SJCRH30 (cell line): ENCODE measurements around the gene S1PR3. TPM values are rescaled to one million over a fixed set of nuclear protein-coding genes. Genes with fewer than 3 reads are reported as not detected.
"Not testable (repeated sequence)": the region's sequence is repeated elsewhere in the genome, so short reads cannot be mapped to it uniquely, and the experiment has no call there.

Experiments
- DNase-seq, 2 experiments: peaks; one replicate each; pipeline ENCODE4 v3.0.0-alpha.2; 2015 to 2020
- H3K27ac ChIP-seq: fragments of 250-450 bp; sonication (Bioruptor Pico); 2 replicates; pipeline ENCODE4 v1.5.1; 2020; ENCODE audit warnings: mild to moderate bottlenecking, moderate library complexity
- H3K27me3 ChIP-seq: fragments of 250-450 bp; sonication (Bioruptor Pico); 2 replicates; pipeline ENCODE4 v1.5.1; 2020; ENCODE audit warnings: mild to moderate bottlenecking, moderate library complexity
- H3K36me3 ChIP-seq: fragments of 250-450 bp; sonication (Bioruptor Pico); 2 replicates; pipeline ENCODE4 v1.5.1; 2020; ENCODE audit warnings: mild to moderate bottlenecking, moderate library complexity
- H3K4me1 ChIP-seq: fragments of 250-450 bp; sonication (Bioruptor Pico); 2 replicates; pipeline ENCODE4 v1.5.1; 2020; ENCODE audit warnings: mild to moderate bottlenecking, moderate library complexity
- H3K4me3 ChIP-seq: fragments of 250-450 bp; sonication (Bioruptor Pico); 2 replicates; pipeline ENCODE4 v1.5.1; 2020; ENCODE audit warnings: mild to moderate bottlenecking, moderate library complexity
- H3K9me3 ChIP-seq: fragments of 250-450 bp; sonication (Bioruptor Pico); replicated peaks from 2 replicates; pipeline ENCODE4 v1.5.1; 2020; ENCODE audit warnings: mild to moderate bottlenecking, moderate library complexity
- total RNA-seq: library from RNA; depleted of rRNA; stranded (reverse); fragments of >200 nt; shearing (Covaris generic); gene quantifications from 2 replicates; pipeline ENCODE4 v1.2.3, GENCODE V29; 2014; rRNA removed

The S1PR3 gene
- not detected in 2 replicates for total RNA-seq

DNA sequence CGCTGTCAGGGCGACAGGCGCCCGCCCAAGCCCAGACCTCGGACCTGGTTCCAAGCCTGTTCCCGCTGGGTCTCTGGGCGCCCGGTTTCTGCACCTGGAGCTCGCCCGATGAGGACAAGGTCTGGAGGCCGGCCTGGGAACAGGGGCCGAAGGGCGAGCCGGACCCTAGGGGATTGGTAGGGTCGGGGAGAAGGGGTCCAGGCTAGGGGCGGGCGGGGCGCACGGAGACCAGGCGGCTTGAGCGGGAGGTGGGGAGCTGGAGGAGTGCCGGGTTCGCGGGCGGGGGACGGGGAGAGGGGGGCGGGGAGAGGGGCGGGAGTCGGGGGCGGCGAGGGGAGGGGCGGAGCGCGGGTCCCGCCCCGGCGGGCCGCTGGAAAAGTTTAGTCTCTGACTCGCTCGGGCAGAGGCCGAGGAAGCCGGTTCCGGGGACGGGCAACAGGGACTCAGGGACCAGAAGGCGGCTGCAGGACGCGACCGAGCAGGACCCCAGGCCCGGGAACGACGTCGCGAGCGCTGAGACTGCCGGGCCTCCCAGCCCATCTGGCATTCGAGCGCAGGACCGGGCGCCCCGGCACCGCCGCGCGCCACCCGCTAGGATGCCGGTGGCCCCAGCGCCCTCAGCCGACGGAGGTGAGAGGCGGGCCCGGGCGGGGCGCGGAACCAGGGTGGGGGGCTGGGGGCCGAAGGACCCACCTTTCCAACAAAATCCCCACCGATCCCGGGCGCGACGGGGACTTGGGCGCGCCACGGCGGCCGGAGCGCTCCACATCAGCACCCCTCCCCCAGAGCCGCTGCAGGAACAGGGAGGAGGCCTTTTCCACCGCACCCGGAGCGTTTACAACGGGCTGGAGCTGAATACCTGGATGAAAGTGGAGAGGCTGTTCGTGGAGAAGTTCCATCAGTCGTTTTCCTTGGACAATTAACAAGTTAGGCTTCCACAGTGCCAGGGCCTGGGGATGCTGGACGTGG lies at the start of gene S1PR3:
TSS of gene S1PR3 (plus strand) at position 403 of the 969 bp plus-strand sequence. CDS start 9,733 bp downstream, outside the sequence.
- H3K36me3 ChIP-seq = no peaks in the 10 kb centered on the region
- no peaks in the 10 kb centered on the region for H3K4me1 ChIP-seq
- H3K27ac ChIP-seq = no peak within 1 kb of the TSS

DNA sequence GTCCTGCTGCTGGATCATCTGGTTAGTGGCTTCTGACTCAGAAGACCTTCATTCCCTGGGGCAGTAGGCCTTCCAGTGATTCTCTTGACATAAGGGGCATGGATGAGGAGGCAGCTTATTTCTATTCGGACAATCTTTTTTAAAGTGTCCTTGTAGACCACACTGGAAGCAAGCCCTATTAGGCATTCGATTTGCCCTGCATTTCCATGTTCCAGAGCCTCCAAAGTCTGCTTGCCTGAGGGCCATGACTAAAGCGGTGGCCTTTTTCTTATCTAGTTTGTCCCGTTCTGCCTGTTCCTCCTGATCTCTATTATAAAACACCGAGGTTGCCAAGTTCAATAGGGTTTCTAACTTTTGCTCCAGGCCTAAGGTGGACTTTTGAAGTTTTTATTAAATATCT lies 49.7 kb upstream of the S1PR3 start:
- H3K27ac ChIP-seq, DNase-seq, H3K9me3 ChIP-seq, H3K4me1 ChIP-seq, H3K27me3 ChIP-seq, H3K36me3 ChIP-seq, H3K4me3 ChIP-seq: not testable (repeated sequence)

More for the DNA sequence above, at the start of gene S1PR3:
- no peak for DNase-seq
- Histone ChIP-seq H3K27me3 (peaks cover 3% of the 10 kb centered on the region; the same call in 1 of the 2 replicates), H3K9me3 (no peaks in the 10 kb centered on the region), H3K4me3 (no peak within 1 kb of the TSS)

DNA sequence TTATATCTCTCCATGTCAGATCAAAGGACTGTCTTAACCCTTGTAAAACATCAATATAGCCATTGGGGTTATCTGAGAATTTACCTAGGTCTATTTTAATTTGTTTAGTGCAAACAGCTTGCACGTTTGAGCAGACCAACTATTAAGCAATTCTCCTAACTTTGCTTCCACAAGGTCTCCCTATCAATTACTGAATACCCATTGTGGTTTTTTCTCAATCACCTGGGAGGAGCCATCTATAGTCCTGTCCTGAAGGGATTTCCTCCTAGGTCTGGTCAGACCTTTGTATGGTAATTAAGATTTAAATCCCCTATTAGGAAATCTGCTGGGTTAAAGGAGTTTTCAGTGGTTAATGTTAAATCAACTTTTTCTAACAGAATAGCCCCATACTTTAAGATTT lies 48.9 kb upstream of the S1PR3 start:
- Histone ChIP-seq H3K36me3 (no peaks in the 10 kb centered on the region), H3K4me3 (no peak overlapping the region), H3K9me3 (no peaks in the 10 kb centered on the region), H3K4me1 (no peaks in the 10 kb centered on the region), H3K27me3 (no peaks in the 10 kb centered on the region), H3K27ac (no peak overlapping the region)
- no peak for DNase-seq

DNA sequence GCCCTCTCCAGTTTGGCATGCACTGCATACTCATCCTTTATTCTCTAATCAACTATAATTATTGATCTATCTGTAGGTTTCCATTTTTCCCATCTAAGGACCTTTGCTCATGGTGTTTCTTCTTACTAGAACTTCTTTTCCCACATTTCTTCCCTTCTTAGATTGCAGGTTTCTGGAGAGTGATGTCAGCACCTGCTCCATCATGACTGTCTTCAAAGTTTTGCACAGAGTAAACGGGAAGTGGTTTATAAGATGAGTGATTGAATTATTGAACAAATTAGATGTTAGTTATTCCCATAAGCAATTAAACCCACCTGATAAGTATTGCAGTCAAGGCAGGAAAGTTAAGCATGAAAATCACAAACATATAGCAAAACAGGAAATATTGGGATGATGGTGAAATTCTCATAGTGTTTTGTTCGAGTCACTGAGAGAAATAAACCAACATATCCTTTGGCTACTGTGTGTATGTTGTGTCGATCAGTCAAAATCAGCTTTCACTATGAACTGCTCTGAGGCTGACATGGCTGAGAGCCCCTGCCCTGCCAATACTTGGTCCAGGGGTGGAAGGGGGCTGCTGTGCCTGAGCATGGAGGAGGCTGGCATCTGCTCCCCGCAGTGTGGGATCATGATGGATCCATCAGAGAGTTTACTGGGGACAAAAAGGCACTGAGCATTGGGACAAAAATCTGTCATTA lies 45.5 kb upstream of the S1PR3 start:
- H3K4me3 ChIP-seq = no peak overlapping the region
- H3K27ac ChIP-seq = no peak overlapping the region
- no peaks in the 10 kb centered on the region for H3K9me3 ChIP-seq
- no peaks in the 10 kb centered on the region for H3K27me3 ChIP-seq
- no peak for DNase-seq
- H3K4me1 ChIP-seq = no peaks in the 10 kb centered on the region
- no peaks in the 10 kb centered on the region for H3K36me3 ChIP-seq

DNA sequence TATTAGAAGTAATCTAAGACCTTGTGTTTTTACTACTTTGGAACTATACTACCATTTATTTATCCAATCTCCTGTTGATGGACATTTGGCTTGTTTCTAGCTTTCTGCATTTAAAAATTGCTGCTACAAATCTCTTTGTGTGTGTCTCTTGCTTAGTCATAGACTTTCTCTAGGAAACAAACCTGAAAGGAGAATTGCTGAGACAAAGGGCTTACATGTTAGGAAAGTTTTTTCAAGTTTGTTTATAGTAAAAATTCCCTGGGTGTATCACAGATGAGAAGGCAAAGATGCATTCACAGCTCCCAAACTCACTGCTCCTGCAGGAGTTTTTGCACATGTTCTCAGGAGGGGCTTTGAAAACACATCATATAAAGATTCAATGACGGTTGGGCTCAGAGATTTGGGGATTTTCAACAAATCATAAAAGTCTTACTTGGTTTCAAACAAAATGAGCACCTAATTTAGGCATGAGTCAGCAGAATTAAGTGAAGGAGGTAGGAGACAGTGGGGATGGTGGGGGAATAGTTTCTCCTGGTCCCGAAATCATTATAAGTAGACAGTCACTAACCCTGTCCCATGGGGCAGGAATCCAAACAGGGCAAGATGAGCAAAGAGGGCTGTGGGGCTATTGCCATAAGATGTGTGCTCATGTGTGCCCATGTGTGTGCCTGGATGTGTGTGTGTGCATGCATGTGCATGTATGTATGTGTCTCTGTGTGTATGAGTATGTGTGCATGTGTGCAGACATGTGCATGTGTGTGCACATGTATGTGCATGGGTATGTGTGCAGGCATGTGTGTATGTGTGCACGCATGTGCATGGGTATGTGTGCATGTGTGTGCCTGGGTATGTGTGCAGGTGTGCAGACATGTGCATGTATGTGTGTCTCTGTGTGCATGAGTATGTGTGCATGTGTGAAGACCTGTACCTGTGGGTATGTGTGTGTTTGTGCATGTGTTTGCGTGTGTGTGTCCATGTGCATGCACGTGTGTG lies 43.4 kb upstream of the S1PR3 start:
- Histone ChIP-seq H3K27ac (no peak overlapping the region), H3K27me3 (no peaks in the 10 kb centered on the region), H3K36me3 (no peaks in the 10 kb centered on the region), H3K4me3 (no peak overlapping the region), H3K4me1 (no peaks in the 10 kb centered on the region), H3K9me3 (no peaks in the 10 kb centered on the region)
- no peak for DNase-seq

DNA sequence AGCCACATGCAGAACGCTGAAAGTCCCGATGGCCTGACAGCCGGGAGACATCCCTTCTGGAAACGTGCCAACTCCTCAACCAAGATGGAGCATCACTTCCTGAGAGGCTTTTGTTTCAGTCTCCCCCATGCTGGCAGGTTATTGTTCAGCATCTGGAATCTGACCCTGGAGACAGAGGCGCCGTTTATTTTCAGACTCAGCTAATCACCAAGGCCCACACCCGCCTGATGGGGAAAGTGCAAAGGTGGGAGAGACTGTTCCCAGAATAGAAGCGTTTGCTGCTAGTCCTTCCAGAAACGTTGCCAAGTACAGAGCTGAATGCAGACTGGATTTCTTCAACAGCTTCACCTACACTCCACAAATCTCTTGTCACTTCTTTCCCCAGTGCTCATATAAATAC lies 41.8 kb upstream of the S1PR3 start:
- H3K27me3 ChIP-seq = no peaks in the 10 kb centered on the region
- H3K4me3 ChIP-seq = no peak overlapping the region
- H3K4me1 ChIP-seq = no peaks in the 10 kb centered on the region
- H3K36me3 ChIP-seq = no peaks in the 10 kb centered on the region
- H3K9me3 ChIP-seq = no peaks in the 10 kb centered on the region
- peak in 1 of 2 experiments; percentile 9 for DNase-seq
- no peak overlapping the region for H3K27ac ChIP-seq

DNA sequence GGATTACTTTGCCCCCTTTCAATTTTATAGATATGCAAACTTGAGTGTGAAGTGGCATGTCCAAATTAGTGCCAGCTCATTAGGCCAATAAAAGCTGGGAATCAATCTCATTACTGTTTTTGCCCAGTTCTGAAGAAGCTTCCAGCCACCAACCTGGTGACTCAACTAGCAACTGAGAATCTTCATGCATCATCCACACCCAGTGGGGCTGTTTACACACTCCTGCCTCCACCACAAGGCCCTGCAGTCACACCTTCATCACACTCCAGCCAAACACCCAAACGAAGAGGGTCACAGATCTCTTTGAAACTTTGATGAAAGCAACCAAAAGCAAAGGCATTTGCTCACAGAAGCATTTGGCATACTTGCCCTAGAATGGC lies 41.3 kb upstream of the S1PR3 start:
- no peaks in the 10 kb centered on the region for H3K4me1 ChIP-seq
- H3K4me3 ChIP-seq = no peak overlapping the region
- no peak overlapping the region for H3K27ac ChIP-seq
- H3K36me3 ChIP-seq = no peaks in the 10 kb centered on the region
- no peaks in the 10 kb centered on the region for H3K9me3 ChIP-seq
- no peaks in the 10 kb centered on the region for H3K27me3 ChIP-seq
- no peak for DNase-seq

DNA sequence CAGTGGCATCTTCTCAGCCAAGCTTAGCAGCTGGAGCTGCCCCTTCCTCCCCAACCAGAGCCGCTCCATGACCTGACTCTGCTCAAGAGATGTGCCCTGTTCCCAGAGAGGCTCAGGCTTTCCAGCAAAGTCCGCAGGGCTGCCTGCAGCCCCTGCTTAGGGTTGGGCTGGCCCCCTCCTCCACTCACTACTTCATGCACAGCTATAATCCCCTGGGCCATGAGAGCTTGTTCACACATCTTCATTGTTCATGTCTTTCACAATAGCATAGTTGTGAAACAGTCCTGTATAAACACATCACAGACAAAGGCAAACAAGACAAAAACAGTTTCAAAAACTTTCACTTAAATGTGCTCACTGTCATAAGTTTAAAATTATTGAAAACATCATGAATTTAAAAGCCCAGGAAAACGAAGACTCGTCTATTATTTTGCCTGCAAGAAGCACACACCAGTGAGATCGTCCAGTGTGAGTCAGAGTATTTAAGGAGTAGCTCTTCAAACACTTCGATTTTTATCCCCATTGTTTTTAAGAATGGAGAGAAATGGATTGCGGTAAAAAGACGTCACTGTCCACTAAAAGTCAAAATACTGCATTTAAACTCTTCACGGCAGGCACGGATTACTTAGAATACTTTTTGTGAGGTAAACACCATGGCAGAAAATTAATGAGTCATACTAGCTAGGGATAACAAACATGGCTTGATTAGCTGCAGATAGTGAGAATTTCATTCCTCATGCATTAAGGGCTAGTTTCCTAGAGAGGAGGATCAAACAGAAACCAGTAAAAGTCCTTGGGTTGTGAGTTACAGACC lies 40.7 kb upstream of the S1PR3 start:
- Histone ChIP-seq H3K9me3 (no peaks in the 10 kb centered on the region), H3K4me1 (no peaks in the 10 kb centered on the region), H3K4me3 (no peak overlapping the region), H3K36me3 (no peaks in the 10 kb centered on the region), H3K27me3 (no peaks in the 10 kb centered on the region), H3K27ac (no peak overlapping the region)
- no peak for DNase-seq

DNA sequence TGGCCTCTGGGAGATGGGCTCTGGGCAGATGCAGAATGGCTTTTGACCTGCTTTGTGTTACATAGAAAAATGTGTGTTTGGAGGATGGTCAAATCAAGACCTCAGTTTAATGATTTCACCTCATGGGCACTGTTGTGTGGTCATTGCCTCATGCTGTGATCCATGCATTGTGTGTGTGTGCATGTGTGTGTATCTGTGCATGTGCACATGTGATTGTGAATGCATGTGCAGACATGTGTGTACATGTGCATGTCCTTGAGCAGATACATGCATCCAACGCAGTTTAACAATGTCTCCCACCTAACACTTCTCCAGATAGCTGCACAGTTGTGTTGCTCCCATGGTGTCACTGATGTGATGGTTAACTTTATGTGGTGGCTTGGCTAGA lies 40.1 kb upstream of the S1PR3 start:
- Histone ChIP-seq H3K36me3 (no peaks in the 10 kb centered on the region), H3K27me3 (no peaks in the 10 kb centered on the region), H3K4me3 (no peak overlapping the region), H3K9me3 (no peaks in the 10 kb centered on the region), H3K4me1 (no peaks in the 10 kb centered on the region), H3K27ac (no peak overlapping the region)
- DNase-seq = no peak

DNA sequence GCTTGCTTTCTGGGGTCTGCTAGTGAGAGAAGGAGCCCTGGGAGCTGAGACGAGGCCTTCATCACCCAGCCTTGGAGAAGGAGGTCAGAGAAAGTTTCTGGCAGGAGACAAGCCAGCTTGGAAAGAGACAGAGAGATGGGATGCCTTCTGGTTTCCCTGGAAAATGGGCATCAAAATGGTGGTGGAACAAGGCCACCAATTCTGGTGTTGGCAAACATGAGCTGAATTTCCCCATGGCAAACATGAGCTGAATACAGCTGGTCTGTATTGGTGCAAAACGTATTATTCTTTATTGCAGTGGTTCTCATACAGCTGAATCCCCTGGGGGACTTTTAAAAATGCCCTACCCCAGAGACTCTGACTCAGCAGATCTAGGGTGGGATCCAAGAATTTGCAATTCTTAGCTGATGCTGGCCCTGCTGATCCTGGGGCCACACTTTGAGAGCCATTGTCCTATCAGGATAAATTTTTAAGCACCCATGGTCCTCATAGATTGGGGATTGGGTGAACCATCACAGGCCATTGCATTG lies 39.1 kb upstream of the S1PR3 start:
- Histone ChIP-seq H3K27me3 (no peaks in the 10 kb centered on the region), H3K27ac (no peak overlapping the region), H3K4me1 (no peaks in the 10 kb centered on the region), H3K9me3 (no peaks in the 10 kb centered on the region), H3K36me3 (no peaks in the 10 kb centered on the region), H3K4me3 (no peak overlapping the region)
- DNase-seq = no peak

DNA sequence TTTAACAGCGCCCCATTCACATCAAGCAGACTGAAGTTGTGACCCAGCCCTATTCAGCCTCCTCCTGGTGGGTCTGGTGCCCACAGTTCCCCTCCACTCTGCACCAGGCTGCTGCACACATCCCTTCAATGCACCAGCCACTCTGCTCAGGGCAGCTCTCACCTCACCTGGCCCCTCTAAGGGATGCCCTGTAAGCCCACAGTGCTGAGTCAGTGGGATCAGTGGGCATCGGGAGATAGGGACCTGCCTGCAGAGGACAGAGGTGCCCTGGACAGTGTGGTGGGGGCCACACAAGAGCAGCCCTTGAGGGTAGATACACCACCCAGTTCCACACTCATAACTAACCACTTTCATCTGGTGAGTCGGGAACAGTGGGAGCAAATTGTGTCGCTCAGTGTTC lies 38.3 kb upstream of the S1PR3 start:
- Histone ChIP-seq H3K4me1 (no peaks in the 10 kb centered on the region), H3K27ac (no peak overlapping the region), H3K36me3 (no peaks in the 10 kb centered on the region), H3K27me3 (no peaks in the 10 kb centered on the region; the same call in 1 of the 2 replicates), H3K4me3 (no peak overlapping the region), H3K9me3 (no peaks in the 10 kb centered on the region)
- no peak for DNase-seq

DNA sequence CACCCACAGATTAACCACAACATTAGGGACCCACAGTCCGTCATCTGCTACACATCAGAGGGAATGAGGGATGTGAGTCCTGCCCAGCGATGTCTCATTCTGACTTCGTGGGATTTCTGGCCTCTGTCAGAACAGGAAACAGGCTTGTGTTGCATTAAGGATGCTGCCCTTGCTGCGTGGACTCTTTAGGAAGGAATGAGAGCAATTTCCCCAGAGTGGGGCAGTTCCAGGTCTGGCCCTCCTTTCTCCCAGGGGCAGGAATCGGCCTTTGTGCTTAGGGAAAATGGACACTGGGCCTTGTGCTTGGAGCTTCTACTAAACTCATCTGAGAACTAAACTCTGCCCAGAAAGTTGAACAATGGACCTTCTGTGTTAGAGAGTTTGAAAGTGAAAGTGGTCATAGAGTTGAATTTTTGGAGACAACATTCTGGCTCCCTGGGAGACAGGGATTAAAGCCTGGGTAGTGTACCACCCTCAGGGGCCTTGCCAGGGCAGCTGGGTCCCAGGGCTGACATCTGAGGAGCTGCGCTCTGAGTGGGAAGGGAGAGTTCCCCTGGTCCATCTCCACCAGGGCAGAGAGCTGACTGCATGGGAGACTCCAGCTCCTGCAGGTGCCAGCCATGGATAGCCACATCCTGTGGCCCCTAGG lies 37.8 kb upstream of the S1PR3 start:
- no peaks in the 10 kb centered on the region; the same call in 1 of the 2 replicates for H3K27me3 ChIP-seq
- no peaks in the 10 kb centered on the region for H3K4me1 ChIP-seq
- peak; percentile 20 to 33 for DNase-seq
- H3K4me3 ChIP-seq = no peak overlapping the region
- H3K36me3 ChIP-seq = no peaks in the 10 kb centered on the region
- H3K27ac ChIP-seq = no peak overlapping the region
- no peaks in the 10 kb centered on the region for H3K9me3 ChIP-seq

DNA sequence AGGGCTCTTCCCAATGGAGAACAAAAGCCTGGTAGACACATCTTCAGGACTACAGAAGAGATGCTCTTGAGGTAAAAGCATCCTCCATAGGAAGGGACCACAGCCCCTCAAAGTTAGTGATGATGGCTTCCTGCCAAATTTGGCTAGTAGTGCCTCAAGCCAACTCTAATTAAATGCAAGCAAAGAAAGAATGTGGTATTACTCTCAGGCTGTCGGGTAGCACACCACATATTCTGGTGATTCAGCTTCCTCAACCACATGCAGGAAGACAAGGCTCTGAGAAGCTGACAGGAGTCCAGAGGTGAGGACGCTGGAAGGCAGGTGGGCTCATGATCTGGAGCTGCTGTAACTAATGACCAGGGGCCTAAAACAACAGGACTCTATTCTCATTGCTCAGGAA lies 37.2 kb upstream of the S1PR3 start:
- Histone ChIP-seq H3K4me3 (no peak overlapping the region), H3K4me1 (no peaks in the 10 kb centered on the region), H3K27me3 (no peaks in the 10 kb centered on the region; the same call in 1 of the 2 replicates), H3K36me3 (no peaks in the 10 kb centered on the region), H3K9me3 (no peaks in the 10 kb centered on the region), H3K27ac (no peak overlapping the region)
- DNase-seq = no peak
